Gastroesophageal sphincter (tissue), 4 donors: ENCODE measurements around the gene MVD. TPM values are rescaled to one million over a fixed set of nuclear protein-coding genes. Genes with fewer than 3 reads are reported as not detected.
"Not testable (repeated sequence)": the region's sequence is repeated elsewhere in the genome, so short reads cannot be mapped to it uniquely, and the experiment has no call there.

Experiments
- ATAC-seq: fragments of 150-250 bp; one replicate; pipeline ENCODE4 v1.9.1; 2016; ENCODE audit warnings: mild to moderate bottlenecking, moderate library complexity
- H3K27ac ChIP-seq, 4 donors: fragments of 200-600 bp; sonication (generic) in 3 of 4; 1 replicate in 3 of 4; 2 replicates in 1 of 4; pipeline ENCODE4 v1.5.1; 2016 to 2019
- H3K27me3 ChIP-seq: fragments of 200-600 bp; sonication (generic); one replicate; pipeline ENCODE4 v1.5.1; 2019
- H3K36me3 ChIP-seq, 2 donors: fragments of 200-600 bp; sonication (generic); one replicate each; pipeline ENCODE4 v1.5.1; 2019; ENCODE audit warnings: control low read depth in 1 of 2
- H3K4me1 ChIP-seq, 3 donors: fragments of 200-600 bp; sonication (generic); 1 replicate in 2 of 3; 2 replicates in 1 of 3; pipeline ENCODE4 v1.5.1; 2016 to 2019; ENCODE audit warnings: control low read depth in 2 of 3
- H3K4me3 ChIP-seq, 2 donors: fragments of 200-600 bp; sonication (generic); one replicate each; pipeline ENCODE4 v1.5.1; 2019; ENCODE audit warnings: mild to moderate bottlenecking in 1 of 2, moderate library complexity in 1 of 2
- H3K9me3 ChIP-seq, 3 donors: fragments of 200-600 bp; sonication (generic); one replicate each; pipeline ENCODE4 v1.5.1; 2017 to 2019; ENCODE audit warnings: control low read depth in 2 of 3
- CTCF ChIP-seq, 4 experiments: fragments of 200-600 bp in 2 of 4; fragments of 450-650 bp in 2 of 4; sonication (generic) in 1 of 4; IDR thresholded peaks; one replicate each; pipeline ENCODE4 v1.5.1; 2017 to 2019; ENCODE audit warnings: antibody characterized with exemption in 4 of 4, mild to moderate bottlenecking in 2 of 4, moderate library complexity in 2 of 4
- EP300 ChIP-seq: sonication (generic); formaldehyde crosslinking; IDR thresholded peaks from one replicate; pipeline ENCODE4 v1.6.1; 2017; ENCODE audit warnings: antibody characterized with exemption, mild to moderate bottlenecking
- POLR2A ChIP-seq, 2 donors: fragments of 450-650 bp; IDR thresholded peaks; one replicate each; pipeline ENCODE4 v1.6.1; 2017; ENCODE audit warnings: antibody characterized with exemption in 2 of 2, mild to moderate bottlenecking in 2 of 2, moderate library complexity in 1 of 2
- POLR2AphosphoS5 ChIP-seq: sonication (generic); formaldehyde crosslinking; IDR thresholded peaks from one replicate; pipeline ENCODE4 v1.6.1; 2017; ENCODE audit warnings: antibody characterized with exemption
- WGBS, 2 donors: methylation state at CpG; one replicate each; pipeline ENCODE4 v1.1.5; 2018; ENCODE audit warnings: low coverage in 1 of 2; 5-methylcytosine and 5-hydroxymethylcytosine counted together
- total RNA-seq, 4 donors: library from RNA; depleted of rRNA; stranded (reverse); fragments of >200 nt; gene quantifications; one replicate each; pipeline ENCODE4 v1.1.0, GENCODE V29; 2016

Gene MVD
- total RNA-seq, 4 donors from 2014 or later: 21.3 to 30.3 (median 26.6) TPM

- H3K27ac ChIP-seq: no peak overlapping the region
- peaks cover 0 to 98% of the 10 kb centered on the region in 2 donors for H3K36me3 ChIP-seq
- H3K4me3 ChIP-seq: no peak overlapping the region
- TF ChIP-seq CTCF (IDR thresholded peaks at IDR 0.05): no peak
- TF ChIP-seq EP300: no peak
- no peak for TF ChIP-seq POLR2AphosphoS5
- no peak for TF ChIP-seq POLR2A (IDR thresholded peaks at IDR 0.05)
- H3K27me3 ChIP-seq: no peaks in the 10 kb centered on the region
- WGBS, 2 donors: 62 to 83% methylated on average over 10 to 11 of the region's 19 CpGs
- peaks cover 0 to 6% (median 0%) of the 10 kb centered on the region in 3 donors for H3K4me1 ChIP-seq
- no peaks in the 10 kb centered on the region for H3K9me3 ChIP-seq
- ATAC-seq: no peak
These were observed 48.7 kb downstream of the MVD start for GRCh38 chr16:88613911-88614817.

- Histone ChIP-seq H3K4me1 (peaks cover 0 to 6% (median 0%) of the 10 kb centered on the region in 3 donors), H3K27ac (no peak overlapping the region), H3K4me3 (no peak overlapping the region), H3K9me3 (no peaks in the 10 kb centered on the region), H3K36me3 (peaks cover 0 to 98% of the 10 kb centered on the region in 2 donors), H3K27me3 (no peaks in the 10 kb centered on the region)
- no peak for ATAC-seq
- TF ChIP-seq CTCF (IDR thresholded peaks at IDR 0.05): no peak
- no peak for TF ChIP-seq POLR2A (IDR thresholded peaks at IDR 0.05)
- 68 to 74% methylated on average over 5 to 8 of the region's 10 CpGs for WGBS, 2 donors
These were observed 49.6 kb downstream of the MVD start for GRCh38 chr16:88613293-88613692.

GRCh38 chr16:88610909-88611812, 51.7 kb downstream of the MVD start:
- 74 to 80% methylated on average over 13 to 46 of the region's 49 CpGs for WGBS, 2 donors
- peaks cover 0 to 98% of the 10 kb centered on the region in 2 donors for H3K36me3 ChIP-seq
- H3K4me3 ChIP-seq: no peak overlapping the region
- no peaks in the 10 kb centered on the region for H3K27me3 ChIP-seq
- no peak for TF ChIP-seq POLR2AphosphoS5
- no peak for TF ChIP-seq CTCF (IDR thresholded peaks at IDR 0.05)
- no peak for TF ChIP-seq POLR2A (IDR thresholded peaks at IDR 0.05)
- TF ChIP-seq EP300: no peak
- H3K9me3 ChIP-seq: no peaks in the 10 kb centered on the region
- H3K4me1 ChIP-seq: peaks cover 0 to 6% (median 0%) of the 10 kb centered on the region in 3 donors
- no peak for ATAC-seq
- no peak overlapping the region for H3K27ac ChIP-seq

GRCh38 chr16:88610080-88610479, 52.8 kb downstream of the MVD start:
- no peak overlapping the region for H3K27ac ChIP-seq
- no peak overlapping the region for H3K4me3 ChIP-seq
- TF ChIP-seq POLR2A (IDR thresholded peaks at IDR 0.05) (no peak), EP300 (no peak), CTCF (IDR thresholded peaks at IDR 0.05) (no peak), POLR2AphosphoS5 (no peak)
- WGBS, 2 donors: no CpG with 5 or more reads among the region's 6 CpGs
- H3K36me3 ChIP-seq: peaks cover 0 to 98% of the 10 kb centered on the region in 2 donors
- ATAC-seq: no peak
- H3K9me3 ChIP-seq: no peaks in the 10 kb centered on the region
- H3K27me3 ChIP-seq: no peaks in the 10 kb centered on the region
- H3K4me1 ChIP-seq: no peaks in the 10 kb centered on the region

GRCh38 chr16:88609426-88609825, 53.5 kb downstream of the MVD start:
- H3K36me3 ChIP-seq: peaks cover 0 to 98% of the 10 kb centered on the region in 2 donors
- H3K27ac ChIP-seq, H3K27me3 ChIP-seq, ATAC-seq, H3K4me3 ChIP-seq, H3K4me1 ChIP-seq, H3K9me3 ChIP-seq: not testable (repeated sequence)
- 96 to 98% methylated on average over 4 to 7 of the region's 8 CpGs for WGBS, 2 donors
